DOHH2 (cell line): ENCODE results near the gene ROR1.

Source experiments
- H3F3A ChIP-seq: fragments of 200-600 bp; sonication (generic), shearing (Covaris generic); 2 replicates; pipeline ENCODE4 v1.6.0; 2016; ENCODE audit warnings: antibody characterized with exemption, mild to moderate bottlenecking; ENCODE audit not compliant: control insufficient read depth, insufficient read depth
- H3K27ac ChIP-seq: fragments of 200-600 bp; sonication (generic); 2 replicates; pipeline ENCODE4 v1.5.1; 2014; ENCODE audit warnings: low read depth, mild to moderate bottlenecking, low read length, moderate library complexity
- H3K27me3 ChIP-seq: fragments of 200-600 bp; sonication (generic); 2 replicates; pipeline ENCODE4 v1.6.1; 2014; ENCODE audit warnings: mild to moderate bottlenecking, low read length, mixed read lengths; ENCODE audit not compliant: control insufficient read depth
- H3K36me3 ChIP-seq: fragments of 200-600 bp; sonication (generic); 2 replicates; pipeline ENCODE4 v1.6.1; 2014; ENCODE audit warnings: mild to moderate bottlenecking, low read length, moderate library complexity, mixed read lengths; ENCODE audit not compliant: control insufficient read depth
- H3K4me1 ChIP-seq: fragments of 200-600 bp; sonication (generic); 2 replicates; pipeline ENCODE4 v1.6.1; 2014; ENCODE audit warnings: mild to moderate bottlenecking, low read length, mixed read lengths; ENCODE audit not compliant: control insufficient read depth
- H3K4me2 ChIP-seq: fragments of 200-600 bp; sonication (generic); 2 replicates; pipeline ENCODE4 v1.6.0; 2014; ENCODE audit warnings: mild to moderate bottlenecking, low read length, moderate library complexity
- H3K4me3 ChIP-seq: fragments of 200-600 bp; sonication (generic); 2 replicates; pipeline ENCODE4 v1.5.1; 2014; ENCODE audit warnings: mild to moderate bottlenecking, low read length, mixed read lengths
- H3K79me2 ChIP-seq: fragments of 200-600 bp; sonication (generic); 2 replicates; pipeline ENCODE4 v1.6.1; 2014; ENCODE audit warnings: mild to moderate bottlenecking, low read length, mixed read lengths; ENCODE audit not compliant: control insufficient read depth
- H3K9me2 ChIP-seq: fragments of 200-600 bp; sonication (generic); replicated peaks from 2 replicates; pipeline ENCODE4 v1.6.1; 2014; ENCODE audit warnings: mild to moderate bottlenecking, low read length, mixed read lengths; ENCODE audit not compliant: control insufficient read depth
- H3K9me3 ChIP-seq: fragments of 200-600 bp; sonication (generic); 2 replicates; pipeline ENCODE4 v1.6.1; 2014; ENCODE audit warnings: antibody characterized with exemption, low read length, mixed read lengths; ENCODE audit not compliant: control insufficient read depth, insufficient read depth
- H4K20me1 ChIP-seq: fragments of 200-600 bp; sonication (generic); 2 replicates; pipeline ENCODE4 v1.6.0; 2014; ENCODE audit warnings: low read depth, mild to moderate bottlenecking, antibody characterized with exemption, low read length, moderate library complexity; ENCODE audit not compliant: control insufficient read depth, insufficient read depth
- CTCF ChIP-seq: fragments of 200-600 bp; sonication (generic); IDR thresholded peaks from one replicate; pipeline ENCODE4 v1.5.1; 2014; ENCODE audit warnings: antibody characterized with exemption, mild to moderate bottlenecking, low read depth, low read length; ENCODE audit not compliant: poor library complexity, severe bottlenecking
- EZH2phosphoT487 ChIP-seq: fragments of 200-600 bp; sonication (generic); IDR thresholded peaks from 2 replicates; pipeline ENCODE4 v1.6.1; 2017; ENCODE audit warnings: borderline replicate concordance, mild to moderate bottlenecking, antibody characterized with exemption, low read length, moderate library complexity, mixed read lengths

Gene ROR1

GRCh38 chr1:63912643-63913042 lies 138.8 kb downstream of the ROR1 start:
- Histone ChIP-seq H3K36me3 (no peaks in the 10 kb centered on the region), H3K4me2 (no peak overlapping the region), H3K9me2 (no peaks in the 10 kb centered on the region), H3K27ac (no peak overlapping the region), H3K27me3 (no peaks in the 10 kb centered on the region; the same call in 1 of the 2 replicates), H3K79me2 (no peaks in the 10 kb centered on the region), H4K20me1 (no peaks in the 10 kb centered on the region), H3K4me1 (no peaks in the 10 kb centered on the region), H3F3A (no peaks in the 10 kb centered on the region), H3K4me3 (no peak overlapping the region), H3K9me3 (no peaks in the 10 kb centered on the region)
- TF ChIP-seq CTCF = no peak
- no peak for TF ChIP-seq EZH2phosphoT487

GRCh38 chr1:63913533-63913932 lies 139.7 kb downstream of the ROR1 start:
- Histone ChIP-seq H3K9me3 (no peaks in the 10 kb centered on the region), H3K4me3 (no peak overlapping the region), H3K27ac (no peak overlapping the region), H3K36me3 (no peaks in the 10 kb centered on the region), H3K4me2 (no peak overlapping the region), H3F3A (no peaks in the 10 kb centered on the region), H3K4me1 (no peaks in the 10 kb centered on the region), H3K79me2 (no peaks in the 10 kb centered on the region), H3K9me2 (no peaks in the 10 kb centered on the region), H4K20me1 (no peaks in the 10 kb centered on the region), H3K27me3 (peaks cover 4% of the 10 kb centered on the region)
- TF ChIP-seq EZH2phosphoT487 (no peak), CTCF (no peak)

GRCh38 chr1:63914241-63914640 lies 140.4 kb downstream of the ROR1 start:
- Histone ChIP-seq H3K79me2 (no peaks in the 10 kb centered on the region), H3K36me3 (no peaks in the 10 kb centered on the region), H4K20me1 (no peaks in the 10 kb centered on the region), H3K27me3 (peaks cover 4% of the 10 kb centered on the region), H3K4me1 (no peaks in the 10 kb centered on the region), H3K4me3 (no peak overlapping the region), H3K4me2 (no peak overlapping the region), H3F3A (no peaks in the 10 kb centered on the region), H3K27ac (no peak overlapping the region), H3K9me3 (no peaks in the 10 kb centered on the region), H3K9me2 (no peaks in the 10 kb centered on the region)
- TF ChIP-seq CTCF = no peak
- TF ChIP-seq EZH2phosphoT487 = no peak

- TF ChIP-seq CTCF (no peak), EZH2phosphoT487 (no peak)
- no peak overlapping the region for H3K4me3 ChIP-seq
- H3K36me3 ChIP-seq = no peaks in the 10 kb centered on the region
- H3K79me2 ChIP-seq = no peaks in the 10 kb centered on the region
- no peaks in the 10 kb centered on the region for H3F3A ChIP-seq
- no peak overlapping the region for H3K27ac ChIP-seq
- no peaks in the 10 kb centered on the region for H4K20me1 ChIP-seq
- no peaks in the 10 kb centered on the region for H3K4me1 ChIP-seq
- no peaks in the 10 kb centered on the region for H3K9me3 ChIP-seq
- H3K9me2 ChIP-seq = no peaks in the 10 kb centered on the region
- no peak overlapping the region for H3K4me2 ChIP-seq
- peaks cover 4% of the 10 kb centered on the region for H3K27me3 ChIP-seq
Observed at GRCh38 chr1:63914706-63915105, 140.9 kb downstream of the ROR1 start.
